NCI-H1417 treated with DMSO at 0.1 percent for 48 hours (cell line): ENCODE data around the gene CACNA1A.

Experiments
- DNase-seq: peaks from one replicate; lab custom pipeline; 2025; lab: John Stamatoyannopoulos, UW

CACNA1A gene

DNA sequence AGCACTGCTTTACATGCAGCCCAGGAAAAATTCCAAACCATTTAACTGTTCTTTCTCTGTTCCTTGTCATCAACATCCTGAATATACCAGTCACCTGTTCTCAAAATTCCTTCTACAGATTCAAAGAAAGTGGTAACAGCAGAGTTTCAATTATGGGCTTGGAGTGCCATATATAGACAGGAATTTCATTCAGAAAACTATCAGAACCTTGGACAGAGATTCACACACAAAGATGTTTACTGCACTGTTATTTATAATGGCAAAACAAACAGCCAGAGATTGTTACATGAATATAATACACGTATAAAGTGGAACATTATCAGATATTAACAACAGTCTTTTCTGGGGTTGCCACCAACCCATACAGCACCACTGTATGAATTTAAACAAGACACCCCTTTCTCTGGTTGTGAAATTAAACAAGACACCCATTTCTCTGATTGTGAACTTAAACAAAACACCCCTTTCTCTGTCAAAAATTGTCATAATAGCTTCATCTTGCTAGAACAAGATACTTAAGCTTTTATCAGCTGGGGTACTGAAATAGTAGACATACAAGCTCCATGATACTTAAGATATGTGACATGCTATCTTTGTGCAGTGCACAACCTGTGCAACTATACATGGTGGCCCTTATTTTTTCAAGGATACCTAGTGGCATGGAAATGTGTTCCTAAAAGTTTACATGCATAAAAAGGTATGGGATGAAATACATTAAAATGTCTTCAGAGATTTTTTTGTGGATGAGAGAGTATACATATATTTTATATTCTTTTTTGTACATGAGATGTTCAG, 12.6 kb downstream of the CACNA1A start:
- DNase-seq, result no peak

DNA sequence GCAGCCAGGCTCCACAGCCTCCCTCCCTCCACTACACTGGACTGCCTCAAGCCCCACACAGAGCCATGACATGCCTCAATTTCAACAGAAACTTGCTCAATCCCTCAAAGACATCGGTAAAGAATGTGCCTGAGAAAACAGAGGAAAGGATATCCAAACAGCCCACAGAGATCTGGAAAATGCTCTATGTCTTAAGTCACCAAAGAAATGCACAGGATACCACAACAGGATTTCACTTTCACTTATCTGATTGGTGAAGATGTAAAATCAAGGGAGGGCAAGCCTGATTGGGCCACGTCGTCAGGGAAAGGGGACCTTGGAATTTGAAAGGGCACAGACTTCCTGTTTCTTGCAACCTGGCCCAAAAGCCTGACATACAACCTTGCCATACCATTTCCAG, 14.2 kb downstream of the CACNA1A start:
- DNase-seq, result no peak

GRCh38 chr19:13487985-13488384, 18.3 kb downstream of the CACNA1A start:
- DNase-seq, result no peak

DNA sequence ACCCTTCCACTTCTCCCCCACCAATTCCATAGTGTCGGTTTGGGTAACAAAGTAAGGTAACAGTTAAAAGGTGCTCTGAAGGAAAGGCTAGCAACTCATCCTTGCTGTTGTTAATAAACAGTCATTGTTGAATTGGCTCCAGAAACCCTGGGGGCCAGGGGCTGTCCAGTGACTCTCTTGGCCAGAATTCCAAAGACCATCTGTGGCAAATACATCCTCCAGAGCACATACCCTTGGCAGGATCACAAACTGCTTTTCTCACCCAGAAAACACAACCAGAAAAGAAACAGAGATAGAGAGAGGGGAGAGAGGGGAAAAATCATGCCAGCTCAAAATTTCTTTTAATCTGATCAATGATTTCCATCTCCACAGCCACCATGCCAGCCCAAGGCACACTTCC, 22.1 kb downstream of the CACNA1A start:
- DNase-seq, result no peak

DNA sequence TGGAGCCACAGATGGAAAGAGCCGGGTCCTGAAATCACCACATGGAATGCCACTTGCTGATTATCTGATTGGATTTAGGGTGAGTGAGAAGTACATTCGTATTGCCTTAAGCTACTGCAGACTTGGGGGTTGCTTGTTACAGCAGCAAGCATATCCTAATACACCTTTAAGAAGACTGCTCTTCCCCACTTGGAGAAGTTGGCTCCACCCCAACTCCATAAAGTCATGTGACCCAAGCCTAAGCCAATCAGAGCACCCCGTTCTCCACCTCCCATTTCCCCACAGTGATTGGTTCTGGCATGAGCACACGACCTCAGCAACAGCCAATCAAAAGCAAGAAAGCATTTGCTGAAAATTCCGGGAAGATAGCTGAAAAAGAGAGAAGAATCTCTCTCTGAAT, 23.1 kb downstream of the CACNA1A start:
- DNase-seq, result no peak

- no peak for DNase-seq
These were observed 27.7 kb downstream of the CACNA1A start for GRCh38 chr19:13478576-13478975.

- DNase-seq, result no peak
These were observed 30.2 kb downstream of the CACNA1A start for GRCh38 chr19:13476071-13476470.

GRCh38 chr19:13475044-13475443, 31.2 kb downstream of the CACNA1A start:
- DNase-seq, result no peak

DNA sequence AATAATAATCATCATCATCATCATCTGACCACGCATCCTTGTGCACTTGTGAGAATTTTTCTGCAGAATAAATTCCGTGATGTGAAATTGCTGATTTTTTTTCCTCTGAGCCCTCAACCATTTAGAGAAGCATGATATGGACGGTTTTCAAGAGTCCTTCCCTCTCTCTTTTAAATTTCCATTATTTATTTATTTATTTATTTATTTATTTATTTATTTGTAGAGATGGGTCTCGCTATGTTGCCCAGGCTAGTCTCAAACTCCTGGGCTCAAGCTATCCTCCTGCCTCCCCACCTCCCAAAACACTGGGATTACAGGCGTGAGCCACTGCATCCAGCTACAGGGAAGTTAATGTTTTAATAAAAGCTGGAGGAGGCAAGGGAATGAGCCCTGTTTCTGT, 39.6 kb downstream of the CACNA1A start:
- no peak for DNase-seq

DNA sequence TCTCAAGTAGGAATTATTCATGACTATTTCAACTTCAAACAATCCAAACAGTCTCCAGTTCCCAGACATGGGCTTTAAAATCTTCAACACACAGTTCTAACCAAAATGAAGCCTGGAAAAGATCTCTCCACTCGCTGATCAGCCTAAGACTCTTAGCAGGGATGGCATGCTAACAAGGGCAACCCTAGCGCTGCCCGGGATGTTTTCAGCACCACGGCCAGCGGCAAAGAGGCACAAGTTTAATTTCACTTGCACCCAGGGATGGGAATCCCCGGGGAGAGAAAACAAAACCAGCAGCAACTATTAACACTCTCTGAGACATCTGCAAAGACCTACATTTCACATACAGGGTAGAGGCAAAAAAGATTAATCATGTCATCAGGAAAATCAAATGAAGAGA, 43.0 kb downstream of the CACNA1A start:
- no peak for DNase-seq

DNA sequence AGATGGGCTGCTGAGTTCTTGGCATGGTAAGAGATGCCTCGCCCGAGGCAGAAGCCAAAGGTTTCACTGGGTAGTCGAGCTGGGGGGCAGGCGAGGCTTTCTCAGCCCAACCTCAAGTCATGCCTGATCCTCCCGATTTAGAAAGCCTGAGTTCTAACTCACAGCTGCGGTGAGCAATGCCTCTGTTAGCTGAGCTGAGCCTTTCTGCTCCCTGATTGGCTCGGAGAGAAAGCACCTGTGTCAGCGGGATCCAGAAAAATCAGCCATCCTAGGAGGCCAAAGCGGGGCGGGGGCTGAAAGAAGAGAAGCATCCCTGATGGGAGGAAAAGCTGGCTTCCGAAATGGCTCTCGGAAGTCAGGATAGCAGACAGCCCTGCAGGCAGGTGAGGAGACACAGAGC, 44.7 kb downstream of the CACNA1A start:
- no peak for DNase-seq

- DNase-seq, result no peak
These were observed 46.2 kb downstream of the CACNA1A start for GRCh38 chr19:13460045-13460444.

DNA sequence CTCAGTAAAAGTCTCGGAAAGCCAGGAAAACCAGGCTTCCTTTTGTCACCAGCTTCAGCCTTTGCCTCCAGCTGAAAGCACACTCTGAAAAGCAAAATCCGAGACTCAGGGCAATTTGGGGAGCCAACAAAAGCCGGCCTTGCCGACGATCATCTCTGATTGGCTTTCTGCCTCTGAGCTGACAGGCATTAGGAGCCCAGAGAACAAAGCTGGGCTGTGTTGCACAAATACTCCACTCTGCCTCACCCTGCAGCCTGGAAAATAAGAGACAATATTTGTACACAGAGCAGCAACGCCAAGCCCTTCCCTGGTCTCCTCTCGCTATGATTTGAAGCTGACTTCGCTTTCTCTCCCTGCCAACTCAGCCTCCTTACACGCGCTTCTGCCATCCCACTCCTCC, 46.9 kb downstream of the CACNA1A start:
- DNase-seq, result no peak

DNA sequence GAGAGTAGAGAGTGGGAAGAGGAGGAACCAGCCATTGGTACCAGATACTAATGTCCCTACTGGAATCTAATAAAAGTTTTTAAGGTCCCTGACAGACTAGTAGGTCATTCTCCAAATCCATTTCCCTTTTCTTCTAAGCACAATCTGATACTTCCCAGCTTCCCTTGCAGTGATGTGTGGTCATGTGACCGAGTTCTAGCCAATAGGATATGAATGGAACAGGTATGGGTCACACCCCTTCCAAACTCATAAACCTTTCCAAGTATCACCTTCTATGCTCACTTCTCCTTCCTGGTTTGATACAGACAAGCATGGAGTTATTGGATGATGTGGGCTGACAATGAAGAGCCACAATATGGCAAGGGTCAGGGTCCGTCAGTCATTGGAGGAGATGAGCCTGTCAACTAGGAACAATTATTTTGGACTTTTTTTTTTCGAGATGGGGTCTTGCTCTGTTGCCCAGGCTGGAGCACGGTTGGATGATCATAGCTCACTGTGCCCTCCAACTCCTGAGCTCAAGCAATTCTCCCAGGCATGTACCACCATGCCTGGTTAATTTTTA, 54.8 kb downstream of the CACNA1A start:
- DNase-seq, result no peak

GRCh38 chr19:13447978-13448377, 58.3 kb downstream of the CACNA1A start:
- no peak for DNase-seq

- DNase-seq, result no peak
These were observed 64.3 kb downstream of the CACNA1A start for GRCh38 chr19:13441810-13442512.

DNA sequence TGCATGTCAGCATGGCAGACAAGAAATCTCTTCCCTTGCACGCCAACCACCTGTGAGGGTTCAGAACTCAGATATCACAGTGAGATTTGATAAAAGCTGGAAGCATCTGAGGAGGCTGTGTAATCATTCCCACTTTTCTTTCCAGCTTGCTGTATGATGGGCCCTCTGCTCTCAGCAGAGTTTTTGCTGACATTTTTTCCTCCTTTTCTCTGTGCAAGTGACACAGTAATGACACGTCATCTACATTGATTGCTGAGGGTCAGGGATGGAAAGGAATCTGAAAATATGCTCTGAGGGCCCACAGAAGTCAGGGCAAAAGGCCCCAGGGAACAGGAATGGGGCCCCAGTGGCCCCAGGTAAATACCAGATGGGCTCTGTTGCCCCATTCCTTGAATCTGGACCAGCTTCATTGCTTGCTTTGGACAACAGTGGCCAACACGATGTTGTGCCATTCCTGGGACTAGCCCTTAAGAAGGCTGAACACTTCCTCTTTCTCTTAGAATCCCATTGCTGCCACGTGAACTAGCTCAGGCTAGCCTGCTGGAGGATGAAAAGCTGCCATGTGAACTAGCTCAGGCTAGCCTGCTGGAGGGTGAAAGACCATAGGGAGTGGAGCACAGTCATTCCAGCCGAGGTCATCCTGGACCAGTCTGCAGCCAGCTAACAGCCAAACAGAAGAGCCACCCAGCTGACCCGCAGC, 68.2 kb downstream of the CACNA1A start:
- DNase-seq, result no peak

- no peak for DNase-seq
These were observed 69.9 kb downstream of the CACNA1A start for GRCh38 chr19:13436352-13436751.

DNA sequence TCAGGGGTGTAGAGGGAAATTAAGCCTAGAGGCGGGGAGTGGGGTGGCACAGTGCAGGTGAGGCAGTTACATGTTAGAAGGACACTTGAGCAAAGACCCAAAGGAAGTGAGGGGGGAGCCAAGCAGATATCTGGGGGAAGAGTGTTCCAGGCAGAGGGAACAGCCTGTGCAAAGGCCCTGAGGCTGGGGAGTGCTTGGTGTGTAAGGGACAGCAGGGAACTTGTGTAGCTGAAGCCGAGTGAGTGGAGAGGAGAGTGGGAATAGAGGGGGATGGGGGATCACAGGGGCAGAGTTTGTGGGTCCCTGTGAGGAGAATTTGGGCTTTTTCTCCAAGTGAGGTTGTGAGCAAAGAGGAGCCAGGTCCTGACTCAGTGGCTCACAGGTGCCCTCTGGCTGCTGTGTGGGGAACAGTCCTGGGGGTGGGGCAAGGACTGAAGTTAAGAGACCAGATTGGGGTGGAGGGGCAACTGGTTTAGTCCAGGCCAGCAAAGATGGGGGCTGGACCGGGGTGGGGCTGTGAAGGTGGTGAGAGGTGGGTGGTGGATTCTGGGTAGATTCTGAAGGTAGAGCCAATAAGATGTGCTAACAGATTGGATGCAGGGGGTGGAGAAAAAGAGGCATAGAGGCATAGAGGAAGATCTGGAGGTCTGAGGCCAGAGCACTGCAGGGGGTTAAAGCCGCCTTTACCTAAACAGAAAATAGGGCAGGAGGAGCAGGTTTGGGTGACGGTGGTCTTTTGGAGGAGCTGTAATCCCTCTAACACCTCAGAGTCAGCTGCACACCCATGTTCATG, 75.3 kb downstream of the CACNA1A start:
- DNase-seq, result no peak

DNA sequence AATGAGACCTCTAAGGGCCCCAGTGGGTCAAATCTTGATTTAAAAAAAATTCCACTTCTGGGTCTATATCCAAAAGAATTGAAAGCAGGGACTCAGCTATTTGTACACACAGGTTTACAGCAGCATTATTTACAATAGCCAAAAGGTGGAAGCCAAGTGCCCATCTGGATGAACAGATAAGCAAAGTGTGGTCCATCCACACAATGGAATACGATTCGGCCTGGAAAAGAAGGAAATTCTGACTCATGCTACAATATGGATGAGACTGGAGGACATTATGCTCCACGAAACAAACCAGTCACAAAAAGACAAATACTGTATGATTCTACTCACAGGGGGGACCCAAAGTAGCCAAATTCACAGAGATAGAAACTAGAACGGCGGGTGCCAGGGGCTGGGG, 76.7 kb downstream of the CACNA1A start:
- no peak for DNase-seq

DNA sequence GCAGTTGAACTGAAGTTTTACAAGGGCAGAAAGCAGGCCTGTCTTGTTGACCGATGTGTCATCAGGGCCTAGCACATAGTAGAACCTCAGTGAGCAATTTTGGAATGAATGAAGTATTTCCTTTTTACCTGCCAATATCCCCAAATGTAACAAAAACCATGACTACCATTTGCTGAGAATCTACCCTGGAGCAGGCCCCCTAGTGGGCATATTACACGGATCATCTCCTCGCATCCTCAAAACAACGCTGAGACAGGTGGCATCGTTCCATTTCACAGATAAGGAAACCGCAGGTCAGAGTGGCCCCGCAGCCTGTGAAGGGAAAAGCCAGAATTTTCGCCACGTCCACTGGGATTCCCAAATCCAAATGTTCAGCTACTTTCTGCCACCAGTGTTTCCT, 77.9 kb downstream of the CACNA1A start:
- no peak for DNase-seq
